ENCODE measurements around the gene PXMP4.

The PXMP4 gene

DNA sequence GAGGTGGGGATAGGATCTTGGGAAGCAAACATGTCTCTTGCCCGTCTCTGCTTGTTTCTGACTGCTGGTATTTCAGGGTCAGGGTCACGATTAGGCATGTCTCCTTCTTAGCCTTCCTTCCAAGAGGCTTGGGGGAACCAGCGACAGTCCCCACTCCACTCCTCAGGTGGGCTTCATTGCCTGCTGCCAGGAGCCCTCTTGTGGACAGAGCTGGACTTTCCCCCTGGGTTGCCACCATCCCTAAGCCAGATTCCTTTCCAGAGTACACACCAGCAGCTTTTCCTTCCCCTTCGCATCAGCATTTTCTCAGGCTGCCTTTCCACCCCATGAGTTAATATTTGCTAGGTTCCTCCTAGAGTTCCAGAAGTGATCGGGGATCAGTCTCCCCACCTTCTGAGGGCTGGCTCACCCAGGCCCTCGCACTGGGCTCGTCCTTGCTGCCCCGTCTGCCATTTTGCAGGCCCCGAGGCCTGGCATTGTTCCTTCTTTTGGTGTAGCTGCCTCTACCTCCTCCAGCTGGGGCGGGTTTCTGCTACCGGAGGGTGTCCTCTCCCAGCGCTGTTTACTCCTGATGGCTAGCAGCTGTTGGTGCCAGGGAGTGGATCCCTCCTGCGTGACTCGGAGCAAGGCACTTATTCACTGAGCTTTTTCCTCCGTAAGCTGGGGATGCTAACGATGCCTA lies 66.8 kb downstream of the PXMP4 start:
- DNase-seq: peak; percentile 89

Data from NCI-H1092 treated with DMSO at 0.1 percent for 48 hours (cell line).